Measurements from ENCODE around the gene OR2L2.
"Not testable (repeated sequence)": the region's sequence is repeated elsewhere in the genome, so short reads cannot be mapped to it uniquely, and the experiment has no call there.

Gene OR2L2, protein sequence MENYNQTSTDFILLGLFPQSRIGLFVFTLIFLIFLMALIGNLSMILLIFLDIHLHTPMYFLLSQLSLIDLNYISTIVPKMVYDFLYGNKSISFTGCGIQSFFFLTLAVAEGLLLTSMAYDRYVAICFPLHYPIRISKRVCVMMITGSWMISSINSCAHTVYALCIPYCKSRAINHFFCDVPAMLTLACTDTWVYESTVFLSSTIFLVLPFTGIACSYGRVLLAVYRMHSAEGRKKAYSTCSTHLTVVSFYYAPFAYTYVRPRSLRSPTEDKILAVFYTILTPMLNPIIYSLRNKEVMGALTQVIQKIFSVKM

DNA sequence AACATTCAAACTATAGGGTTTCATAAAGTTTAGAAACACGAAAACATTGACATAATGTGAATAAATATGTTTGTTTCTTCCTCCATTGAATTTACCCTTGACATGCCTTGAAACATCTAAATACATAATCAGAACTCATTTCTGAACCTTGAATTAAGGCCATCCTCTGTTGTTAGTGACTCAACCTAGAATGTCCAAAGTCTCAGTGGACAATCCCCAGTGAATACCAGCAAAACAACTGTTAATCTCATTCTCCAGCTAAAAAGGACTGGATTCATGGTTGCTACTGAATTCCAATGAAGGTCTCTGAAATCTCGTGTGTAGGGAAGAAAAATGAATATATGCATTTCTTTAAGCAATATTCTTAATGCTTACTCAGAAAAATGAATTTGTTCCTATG lies at the start of gene OR2L2:
TSS of gene OR2L2 (plus strand) at position 301 of the 400 bp plus-strand sequence. CDS start 8,198 bp downstream, outside the sequence.
- DNase-seq, result no peak

GRCh38 chr1:247992986-247993385 lies 36.9 kb upstream of the OR2L2 start:
- DNase-seq, result no peak

GRCh38 chr1:247998811-247999210 lies 31.1 kb upstream of the OR2L2 start:
- no peak for DNase-seq

DNA sequence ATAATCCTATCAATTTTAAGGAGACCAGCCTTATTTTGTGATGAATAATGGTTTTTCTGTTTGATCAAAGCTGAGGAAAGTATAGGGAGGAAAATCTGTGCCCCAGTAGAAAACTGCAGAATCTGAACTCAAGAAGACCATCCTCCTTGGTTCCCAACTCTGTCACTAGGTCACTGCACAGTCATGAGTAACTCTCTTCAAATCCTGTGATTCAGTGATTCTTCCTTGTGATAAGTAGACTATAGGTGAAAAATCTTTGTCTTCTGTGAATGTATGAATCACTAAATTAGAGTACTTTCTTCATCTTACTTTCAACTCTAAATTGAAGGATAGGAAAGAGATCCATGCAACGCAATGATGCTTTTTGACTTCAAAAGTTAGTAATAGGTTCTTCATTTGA lies 29.7 kb upstream of the OR2L2 start:
- no peak for DNase-seq

DNA sequence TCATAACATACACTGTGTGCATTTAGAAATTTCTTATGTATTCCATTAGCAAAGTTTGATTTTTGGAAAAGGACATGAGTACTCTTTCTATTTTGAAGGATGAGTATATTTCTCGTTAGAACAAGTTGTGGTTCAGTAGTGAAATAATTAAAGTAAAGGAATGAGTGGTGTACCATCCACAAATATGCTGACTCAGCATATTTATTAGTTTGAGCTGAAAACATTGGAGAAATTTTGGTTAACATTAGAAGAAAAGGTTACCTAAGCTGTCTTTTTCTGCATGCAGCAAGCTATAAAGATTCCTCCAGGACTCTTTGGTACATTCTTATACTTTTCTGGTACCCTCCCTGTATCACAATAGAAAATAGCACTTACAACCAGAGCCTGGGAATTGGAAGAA lies 22.1 kb upstream of the OR2L2 start:
- DNase-seq, result no peak

- no peak for DNase-seq
Observed at GRCh38 chr1:248009681-248010080, 20.2 kb upstream of the OR2L2 start.

- DNase-seq, result no peak
Observed at GRCh38 chr1:248013229-248013710, 16.6 kb upstream of the OR2L2 start, which contains the start of gene OR2L5. Gene OR2L5, plus strand, starts transcription at chr1:248013660. Its CDS starts 8,288 bp downstream, at chr1:248021948.

DNA sequence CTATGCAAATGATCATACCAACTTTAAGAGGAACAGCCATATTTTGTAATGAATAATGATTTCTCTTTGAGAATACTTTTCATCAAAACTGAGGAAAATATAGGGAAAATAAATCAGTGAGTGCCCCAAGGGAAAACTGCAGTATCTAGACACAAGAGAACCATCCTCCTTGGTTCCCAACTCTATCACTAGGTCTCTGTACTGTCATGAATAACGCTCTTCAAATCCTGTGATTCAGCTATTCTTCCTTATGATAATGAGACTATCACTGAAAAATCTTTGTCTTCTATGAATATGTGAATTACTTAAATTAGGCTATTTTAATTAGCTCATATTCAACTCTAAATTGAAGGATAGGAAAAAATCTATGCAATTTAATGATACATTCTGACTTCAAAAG lies 14.1 kb upstream of the OR2L2 start:
- no peak for DNase-seq

GRCh38 chr1:248045209-248045608 lies 15.3 kb downstream of the OR2L2 start:
- no peak for DNase-seq

DNA sequence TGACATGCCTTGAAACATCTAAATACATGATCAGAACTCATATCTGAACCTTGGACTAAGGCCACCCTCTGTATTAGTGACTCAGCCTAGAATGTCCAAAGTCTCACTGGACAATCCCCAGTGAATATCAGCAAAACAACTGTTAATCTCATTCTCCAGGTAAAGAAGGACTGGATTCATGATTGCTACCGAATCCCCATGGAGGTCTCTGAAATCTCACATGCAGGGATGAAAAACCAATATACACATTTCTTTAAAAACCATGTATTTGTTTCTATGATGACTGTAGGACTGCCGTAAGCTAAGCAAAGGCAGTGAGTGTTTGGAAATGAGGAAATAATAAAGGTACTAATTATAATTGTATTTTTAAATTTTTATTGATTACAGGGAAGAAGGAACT lies 16.7 kb downstream of the OR2L2 start, which contains the start of gene OR2L3:
TSS of gene OR2L3 (plus strand) at position 301 of the 400 bp plus-strand sequence. CDS start 13,846 bp downstream, outside the sequence.
- no peak for DNase-seq

- DNase-seq, result no peak
Observed at GRCh38 chr1:248047008-248047407, 17.1 kb downstream of the OR2L2 start.

- no peak for DNase-seq
Observed at GRCh38 chr1:248054671-248055070, 24.8 kb downstream of the OR2L2 start.

DNA sequence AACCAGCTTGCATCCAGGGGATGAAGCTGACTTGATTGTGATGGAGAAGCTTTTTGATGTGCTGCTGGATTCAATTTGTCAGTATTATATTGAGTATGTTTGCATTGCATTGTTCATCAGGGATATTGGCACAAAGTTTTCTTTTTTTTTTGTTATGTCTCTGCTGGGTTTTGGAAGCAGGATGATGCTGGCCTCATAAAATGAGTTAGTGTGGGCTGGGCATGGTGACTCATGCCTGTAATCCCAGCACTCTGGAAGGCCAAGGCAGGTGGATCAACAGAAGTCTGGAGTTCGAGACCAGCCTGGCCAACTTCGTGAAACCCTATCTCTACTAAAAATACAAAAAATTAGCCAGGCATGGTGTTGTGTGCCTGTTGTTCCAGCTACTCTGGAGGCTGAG lies 25.4 kb downstream of the OR2L2 start:
- DNase-seq, result no peak

GRCh38 chr1:248065071-248065470 lies 35.2 kb downstream of the OR2L2 start:
- DNase-seq, result no peak

- no peak for DNase-seq
Observed at GRCh38 chr1:248065604-248066003, 35.7 kb downstream of the OR2L2 start.

DNA sequence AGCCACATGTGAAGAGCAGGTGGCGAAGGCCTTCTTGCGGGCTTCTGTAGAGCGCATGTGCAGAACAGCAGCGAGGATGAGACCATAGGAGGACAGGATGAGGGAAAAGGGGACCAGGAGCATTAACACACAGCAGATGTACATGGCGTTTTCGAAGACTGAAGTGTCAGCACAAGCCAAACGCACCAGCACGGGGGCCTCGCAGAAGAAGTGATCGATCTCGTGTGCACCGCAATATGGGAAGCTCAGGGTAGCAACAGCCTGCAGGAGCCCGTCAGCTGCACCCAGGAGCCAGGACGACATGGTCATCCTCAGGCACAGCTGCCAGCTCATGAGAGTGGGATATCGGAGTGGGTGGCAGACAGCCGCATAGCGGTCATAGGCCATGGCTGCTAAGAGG lies 54.0 kb downstream of the OR2L2 start:
- not testable (repeated sequence) for DNase-seq

All from SIG-M5 (cell line).